SK-N-SH treated with all-trans-retinoic acid at 6 μM for 48 hours (cell line): ENCODE data around the gene PHF11.

Source experiments
- BACH2 ChIP-seq: fragments of 250-450 bp; sonication (Bioruptor Pico); IDR thresholded peaks from 2 replicates; pipeline ENCODE4 v1.9.0; 2021; ENCODE audit warnings: mild to moderate bottlenecking, borderline replicate concordance
- ESRRG ChIP-seq: fragments of 250-450 bp; sonication (Bioruptor Pico); IDR thresholded peaks from 2 replicates; pipeline ENCODE4 v1.6.1; 2021; ENCODE audit warnings: mild to moderate bottlenecking
- TCF4 ChIP-seq: fragments of 250-450 bp; sonication (Bioruptor Pico); IDR thresholded peaks from 2 replicates; pipeline ENCODE4 v1.8.0; 2021; ENCODE audit warnings: mild to moderate bottlenecking, moderate library complexity, borderline replicate concordance
- ZFP30 ChIP-seq: fragments of 450-650 bp; formaldehyde crosslinking; IDR thresholded peaks from 2 replicates; pipeline ENCODE4 v1.5.0; 2022; ENCODE audit warnings: mild to moderate bottlenecking, moderate library complexity
- TF ChIP-seq, protein P1 (sequence below): fragments of 250-450 bp; sonication (Bioruptor Pico); IDR thresholded peaks from 2 replicates; pipeline ENCODE4 v1.8.0; 2020; ENCODE audit warnings: mild to moderate bottlenecking, moderate library complexity, borderline replicate concordance
- TF ChIP-seq, protein P2 (sequence below): fragments of 250-450 bp; sonication (Bioruptor Pico); IDR thresholded peaks from 2 replicates; pipeline ENCODE4 v1.8.0; 2021; ENCODE audit warnings: low read depth, mild to moderate bottlenecking, moderate library complexity, borderline replicate concordance
- TF ChIP-seq, protein P3 (sequence below): fragments of 250-450 bp; sonication (Bioruptor Pico); IDR thresholded peaks from 2 replicates; pipeline ENCODE4 v1.5.1; 2020; ENCODE audit warnings: low read depth, mild to moderate bottlenecking, moderate library complexity
- TF ChIP-seq, protein P4 (sequence below): fragments of 250-450 bp; sonication (Bioruptor Pico); IDR thresholded peaks from 2 replicates; pipeline ENCODE4 v1.5.1; 2021; ENCODE audit warnings: mild to moderate bottlenecking, moderate library complexity

DNA sequence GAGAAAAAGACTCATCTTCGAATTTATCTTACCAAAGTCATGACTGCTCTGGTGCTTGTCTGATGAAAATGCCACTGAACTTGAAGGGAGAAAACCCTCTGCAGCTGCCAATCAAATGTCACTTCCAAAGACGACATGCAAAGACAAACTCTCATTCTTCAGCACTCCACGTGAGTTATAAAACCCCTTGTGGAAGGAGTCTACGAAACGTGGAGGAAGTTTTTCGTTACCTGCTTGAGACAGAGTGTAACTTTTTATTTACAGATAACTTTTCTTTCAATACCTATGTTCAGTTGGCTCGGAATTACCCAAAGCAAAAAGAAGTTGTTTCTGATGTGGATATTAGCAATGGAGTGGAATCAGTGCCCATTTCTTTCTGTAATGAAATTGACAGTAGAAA, 19.2 kb upstream of the PHF11 start:
- TF ChIP-seq ESRRG (CRISPR knock-in tag) (no peak), TCF4 (CRISPR knock-in tag) (no peak), BACH2 (CRISPR knock-in tag) (no peak), ZFP30 (no peak)
- TF ChIP-seq, protein P1, sequence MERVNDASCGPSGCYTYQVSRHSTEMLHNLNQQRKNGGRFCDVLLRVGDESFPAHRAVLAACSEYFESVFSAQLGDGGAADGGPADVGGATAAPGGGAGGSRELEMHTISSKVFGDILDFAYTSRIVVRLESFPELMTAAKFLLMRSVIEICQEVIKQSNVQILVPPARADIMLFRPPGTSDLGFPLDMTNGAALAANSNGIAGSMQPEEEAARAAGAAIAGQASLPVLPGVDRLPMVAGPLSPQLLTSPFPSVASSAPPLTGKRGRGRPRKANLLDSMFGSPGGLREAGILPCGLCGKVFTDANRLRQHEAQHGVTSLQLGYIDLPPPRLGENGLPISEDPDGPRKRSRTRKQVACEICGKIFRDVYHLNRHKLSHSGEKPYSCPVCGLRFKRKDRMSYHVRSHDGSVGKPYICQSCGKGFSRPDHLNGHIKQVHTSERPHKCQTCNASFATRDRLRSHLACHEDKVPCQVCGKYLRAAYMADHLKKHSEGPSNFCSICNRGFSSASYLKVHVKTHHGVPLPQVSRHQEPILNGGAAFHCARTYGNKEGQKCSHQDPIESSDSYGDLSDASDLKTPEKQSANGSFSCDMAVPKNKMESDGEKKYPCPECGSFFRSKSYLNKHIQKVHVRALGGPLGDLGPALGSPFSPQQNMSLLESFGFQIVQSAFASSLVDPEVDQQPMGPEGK (CRISPR knock-in tag), result no peak
- TF ChIP-seq, protein P2, sequence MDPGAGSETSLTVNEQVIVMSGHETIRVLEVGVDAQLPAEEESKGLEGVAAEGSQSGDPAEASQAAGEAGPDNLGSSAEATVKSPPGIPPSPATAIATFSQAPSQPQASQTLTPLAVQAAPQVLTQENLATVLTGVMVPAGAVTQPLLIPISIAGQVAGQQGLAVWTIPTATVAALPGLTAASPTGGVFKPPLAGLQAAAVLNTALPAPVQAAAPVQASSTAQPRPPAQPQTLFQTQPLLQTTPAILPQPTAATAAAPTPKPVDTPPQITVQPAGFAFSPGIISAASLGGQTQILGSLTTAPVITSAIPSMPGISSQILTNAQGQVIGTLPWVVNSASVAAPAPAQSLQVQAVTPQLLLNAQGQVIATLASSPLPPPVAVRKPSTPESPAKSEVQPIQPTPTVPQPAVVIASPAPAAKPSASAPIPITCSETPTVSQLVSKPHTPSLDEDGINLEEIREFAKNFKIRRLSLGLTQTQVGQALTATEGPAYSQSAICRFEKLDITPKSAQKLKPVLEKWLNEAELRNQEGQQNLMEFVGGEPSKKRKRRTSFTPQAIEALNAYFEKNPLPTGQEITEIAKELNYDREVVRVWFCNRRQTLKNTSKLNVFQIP (CRISPR knock-in tag), result no peak
- TF ChIP-seq, protein P3, sequence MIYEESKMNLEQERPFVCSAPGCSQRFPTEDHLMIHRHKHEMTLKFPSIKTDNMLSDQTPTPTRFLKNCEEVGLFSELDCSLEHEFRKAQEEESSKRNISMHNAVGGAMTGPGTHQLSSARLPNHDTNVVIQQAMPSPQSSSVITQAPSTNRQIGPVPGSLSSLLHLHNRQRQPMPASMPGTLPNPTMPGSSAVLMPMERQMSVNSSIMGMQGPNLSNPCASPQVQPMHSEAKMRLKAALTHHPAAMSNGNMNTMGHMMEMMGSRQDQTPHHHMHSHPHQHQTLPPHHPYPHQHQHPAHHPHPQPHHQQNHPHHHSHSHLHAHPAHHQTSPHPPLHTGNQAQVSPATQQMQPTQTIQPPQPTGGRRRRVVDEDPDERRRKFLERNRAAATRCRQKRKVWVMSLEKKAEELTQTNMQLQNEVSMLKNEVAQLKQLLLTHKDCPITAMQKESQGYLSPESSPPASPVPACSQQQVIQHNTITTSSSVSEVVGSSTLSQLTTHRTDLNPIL (CRISPR knock-in tag), result no peak
- TF ChIP-seq, protein P4, sequence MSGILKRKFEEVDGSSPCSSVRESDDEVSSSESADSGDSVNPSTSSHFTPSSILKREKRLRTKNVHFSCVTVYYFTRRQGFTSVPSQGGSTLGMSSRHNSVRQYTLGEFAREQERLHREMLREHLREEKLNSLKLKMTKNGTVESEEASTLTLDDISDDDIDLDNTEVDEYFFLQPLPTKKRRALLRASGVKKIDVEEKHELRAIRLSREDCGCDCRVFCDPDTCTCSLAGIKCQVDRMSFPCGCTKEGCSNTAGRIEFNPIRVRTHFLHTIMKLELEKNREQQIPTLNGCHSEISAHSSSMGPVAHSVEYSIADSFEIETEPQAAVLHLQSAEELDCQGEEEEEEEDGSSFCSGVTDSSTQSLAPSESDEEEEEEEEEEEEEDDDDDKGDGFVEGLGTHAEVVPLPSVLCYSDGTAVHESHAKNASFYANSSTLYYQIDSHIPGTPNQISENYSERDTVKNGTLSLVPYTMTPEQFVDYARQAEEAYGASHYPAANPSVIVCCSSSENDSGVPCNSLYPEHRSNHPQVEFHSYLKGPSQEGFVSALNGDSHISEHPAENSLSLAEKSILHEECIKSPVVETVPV (CRISPR knock-in tag), result no peak
